Forelimb muscle (tissue), 1 donor: ENCODE results near the gene RBM4. TPM values are rescaled to one million over a fixed set of nuclear protein-coding genes. Genes with fewer than 3 reads are reported as not detected.
"Not testable (repeated sequence)": the region's sequence is repeated elsewhere in the genome, so short reads cannot be mapped to it uniquely, and the experiment has no call there.

Experiments
- DNase-seq: peaks from one replicate; pipeline ENCODE4 v3.0.0-alpha.2; 2013; ENCODE audit warnings: low read depth
- polyA plus RNA-seq: library from polyadenylated mRNA; unstranded; fragments of 120-200 nt; gene quantifications from one replicate; pipeline ENCODE4 v1.2.1, GENCODE V29; 2013; ENCODE audit not compliant: insufficient read length

RBM4 gene
- 127 TPM for polyA plus RNA-seq

- peak; percentile 100 for DNase-seq
Measured at GRCh38 chr11:66638177-66639065, at the start of gene RBM4. Gene RBM4, plus strand, starts transcription at chr11:66638703. Its CDS starts 1,009 bp downstream, at chr11:66639712.

- DNase-seq: not testable (repeated sequence)
Measured at GRCh38 chr11:66589315-66589714, 49.2 kb upstream of the RBM4 start.

GRCh38 chr11:66589996-66590675, 48.4 kb upstream of the RBM4 start:
- DNase-seq: no peak

- no peak for DNase-seq
Measured at GRCh38 chr11:66591175-66591574, 47.3 kb upstream of the RBM4 start.

- peak; percentile 90 for DNase-seq
Measured at GRCh38 chr11:66592457-66593302, 45.8 kb upstream of the RBM4 start, which contains the start of the genes CCDC87 and CCS. Gene CCDC87, minus strand, starts transcription at chr11:66593063. Its CDS starts 48 bp downstream, at chr11:66593015. Gene CCS, plus strand, starts transcription at chr11:66593185. Its CDS starts 77 bp downstream, at chr11:66593262.

GRCh38 chr11:66593303-66593635, 45.2 kb upstream of the RBM4 start:
- no peak for DNase-seq

GRCh38 chr11:66593650-66594049, 44.9 kb upstream of the RBM4 start:
- no peak for DNase-seq

GRCh38 chr11:66595245-66595904, 43.1 kb upstream of the RBM4 start:
- DNase-seq: no peak

- DNase-seq: no peak
Measured at GRCh38 chr11:66598993-66599392, 39.5 kb upstream of the RBM4 start.

GRCh38 chr11:66600219-66600618, 38.3 kb upstream of the RBM4 start:
- DNase-seq: no peak

GRCh38 chr11:66600631-66601233, 37.8 kb upstream of the RBM4 start:
- no peak for DNase-seq

- DNase-seq: no peak
Measured at GRCh38 chr11:66603072-66603471, 35.4 kb upstream of the RBM4 start.

- DNase-seq: no peak
Measured at GRCh38 chr11:66604155-66604554, 34.3 kb upstream of the RBM4 start.

GRCh38 chr11:66606608-66607007, 31.9 kb upstream of the RBM4 start:
- DNase-seq: not testable (repeated sequence)

GRCh38 chr11:66607126-66607834, 31.2 kb upstream of the RBM4 start:
- DNase-seq: no peak

GRCh38 chr11:66609721-66610617, 28.5 kb upstream of the RBM4 start:
- no peak for DNase-seq

- no peak for DNase-seq
Measured at GRCh38 chr11:66612458-66612857, 26.0 kb upstream of the RBM4 start.

GRCh38 chr11:66614073-66614472, 24.4 kb upstream of the RBM4 start:
- no peak for DNase-seq
